ENCODE results near the gene KIF14. TPM values are rescaled to one million over a fixed set of nuclear protein-coding genes. Genes with fewer than 3 reads are reported as not detected.
"Not testable (repeated sequence)": the region's sequence is repeated elsewhere in the genome, so short reads cannot be mapped to it uniquely, and the experiment has no call there.

The KIF14 gene
- total RNA-seq, 1 donor, result 13.4 TPM

DNA sequence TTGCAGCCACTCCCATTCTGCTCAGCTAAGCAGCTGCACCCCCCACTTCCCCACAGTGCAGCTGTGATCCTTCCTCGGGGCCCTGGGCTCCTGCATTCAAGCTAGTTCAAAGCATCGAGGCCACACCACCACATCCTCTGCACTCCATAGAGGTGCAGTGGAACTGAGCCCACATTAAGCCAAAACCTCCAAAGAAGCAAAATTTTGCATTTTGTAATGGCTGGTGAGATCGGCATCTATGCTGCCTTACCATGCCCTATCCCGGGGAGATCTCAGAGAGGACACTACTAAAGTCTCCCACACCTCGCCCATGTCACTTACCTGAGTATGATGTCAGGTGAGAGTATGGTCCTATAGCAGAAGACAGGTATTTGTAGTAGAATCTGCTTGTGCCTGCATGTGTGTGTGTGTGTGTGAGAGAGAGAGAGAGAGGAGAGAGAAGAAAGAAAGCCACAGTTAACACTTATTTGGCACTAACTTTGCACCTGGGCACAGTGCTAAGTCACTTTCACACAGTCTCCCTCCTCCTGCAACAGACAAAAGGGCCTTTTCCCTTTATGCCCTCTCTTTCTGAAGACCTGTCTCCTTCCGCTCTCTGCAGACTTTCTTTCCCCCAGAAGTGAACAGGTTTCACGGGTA, 89.8 kb downstream of the KIF14 start:
- TF ChIP-seq CTCF (IDR thresholded peaks at IDR 0.05; ENCODE audit: insufficient read depth, low read length), result no peak
- H3K4me3 ChIP-seq (ENCODE audit: low read depth, low read length), result no peak overlapping the region
- no peak for DNase-seq (ENCODE audit: low read depth)

GRCh38 chr1:200528858-200529606, 91.5 kb downstream of the KIF14 start:
- TF ChIP-seq CTCF (IDR thresholded peaks at IDR 0.05; ENCODE audit: insufficient read depth, low read length), result no peak
- DNase-seq (ENCODE audit: low read depth), result no peak
- no peak overlapping the region for H3K4me3 ChIP-seq (ENCODE audit: low read depth, low read length)

GRCh38 chr1:200527670-200528069, 92.9 kb downstream of the KIF14 start:
- no peak for DNase-seq (ENCODE audit: low read depth)
- TF ChIP-seq CTCF (IDR thresholded peaks at IDR 0.05; ENCODE audit: insufficient read depth, low read length), result no peak
- no peak overlapping the region for H3K4me3 ChIP-seq (ENCODE audit: low read depth, low read length)

DNA sequence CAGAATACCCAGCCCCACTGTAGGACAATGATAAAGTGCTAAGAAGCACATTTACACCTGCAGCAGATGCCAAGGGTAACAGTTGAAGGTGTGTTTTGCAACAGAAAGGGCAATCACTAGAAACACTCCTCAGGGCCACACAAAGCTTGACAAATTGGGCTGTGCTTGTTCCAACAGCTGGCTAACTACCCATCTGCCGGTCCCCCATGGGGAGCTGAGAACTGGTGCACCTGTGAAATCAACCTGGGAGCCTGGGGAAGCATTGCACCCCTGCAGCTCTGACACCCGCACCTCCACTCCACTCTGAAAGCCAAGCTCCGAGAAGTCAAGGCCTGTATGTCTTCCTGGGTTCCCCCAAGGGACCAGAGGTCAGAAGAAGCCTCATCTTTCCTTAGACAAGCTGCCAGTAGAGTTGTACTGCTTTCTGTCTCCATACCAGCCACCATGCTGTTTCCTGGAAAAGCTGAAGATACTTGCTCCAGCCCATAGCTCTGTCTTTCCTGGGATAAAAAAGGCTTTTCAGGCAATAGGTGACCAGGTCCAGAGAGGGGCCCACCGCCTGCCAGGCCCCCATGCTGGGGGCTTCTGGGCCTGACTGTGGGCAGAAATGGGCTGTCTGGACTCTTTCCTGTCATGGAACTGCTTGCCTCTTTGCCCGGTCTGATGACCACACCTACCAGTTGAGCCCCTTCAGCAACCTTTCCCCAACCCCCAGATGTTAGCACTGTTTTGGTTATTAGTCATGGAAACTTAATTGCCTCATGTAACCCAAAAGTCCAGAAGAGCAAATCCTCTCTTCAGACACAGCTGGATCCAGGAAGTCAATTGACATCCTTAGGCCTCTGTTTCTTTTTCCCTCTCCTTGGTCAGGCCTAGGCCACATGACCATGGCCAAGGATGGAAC, 93.6 kb downstream of the KIF14 start:
- no peak for TF ChIP-seq CTCF (IDR thresholded peaks at IDR 0.05; ENCODE audit: insufficient read depth, low read length)
- H3K4me3 ChIP-seq (ENCODE audit: low read depth, low read length), result no peak overlapping the region
- DNase-seq (ENCODE audit: low read depth), result peak; percentile 29

GRCh38 chr1:200525090-200525987, 95.2 kb downstream of the KIF14 start:
- no peak overlapping the region for H3K4me3 ChIP-seq (ENCODE audit: low read depth, low read length)
- TF ChIP-seq CTCF (IDR thresholded peaks at IDR 0.05; ENCODE audit: insufficient read depth, low read length), result no peak
- peak; percentile 87 for DNase-seq (ENCODE audit: low read depth)

DNA sequence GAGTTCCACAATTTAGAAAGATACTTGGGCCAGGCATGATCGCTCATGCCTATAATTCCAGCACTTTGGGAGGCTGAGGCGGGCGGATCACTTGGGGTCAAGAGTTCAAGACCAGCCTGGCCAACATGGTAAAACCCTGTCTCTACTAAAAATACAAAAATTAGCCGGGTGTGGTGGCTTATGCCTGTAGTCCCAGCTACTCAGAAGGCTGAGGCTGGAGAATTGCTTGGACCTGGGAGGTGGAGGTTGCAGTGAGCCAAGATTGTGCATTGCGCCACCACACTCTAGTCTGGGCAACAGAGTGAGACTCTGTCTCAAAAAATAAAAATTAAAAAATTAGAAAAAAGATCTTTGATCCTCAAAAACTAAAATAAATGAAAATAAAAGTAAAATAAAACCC, 96.0 kb downstream of the KIF14 start:
- H3K4me3 ChIP-seq (ENCODE audit: low read depth, low read length), result not testable (repeated sequence)
- peak; percentile 41 for DNase-seq (ENCODE audit: low read depth)
